NCI-H146 (cell line): Measurements from ENCODE around the gene PCDH9.
A peak's percentile ranks its signal among the peaks of the same experiment; 100 is the strongest.

Experiments
- DNase-seq: peaks from one replicate; lab custom pipeline; 2025; lab: John Stamatoyannopoulos, UW

Gene PCDH9

GRCh38 chr13:67224148-67224846 is 5.8 kb downstream of the PCDH9 start:
- peak; percentile 82 for DNase-seq

- no peak for DNase-seq
Observed at GRCh38 chr13:67223742-67224141, 6.4 kb downstream of the PCDH9 start.

GRCh38 chr13:67223024-67223423 is 7.1 kb downstream of the PCDH9 start:
- no peak for DNase-seq

GRCh38 chr13:67221630-67222226 is 8.4 kb downstream of the PCDH9 start:
- DNase-seq: no peak

GRCh38 chr13:67219113-67219512 is 11.0 kb downstream of the PCDH9 start:
- DNase-seq: no peak

- no peak for DNase-seq
Observed at GRCh38 chr13:67217880-67218279, 12.3 kb downstream of the PCDH9 start.

GRCh38 chr13:67216864-67217263 is 13.3 kb downstream of the PCDH9 start:
- no peak for DNase-seq

- no peak for DNase-seq
Observed at GRCh38 chr13:67210208-67210607, 19.9 kb downstream of the PCDH9 start.

GRCh38 chr13:67208552-67208951 is 21.6 kb downstream of the PCDH9 start:
- no peak for DNase-seq

GRCh38 chr13:67204764-67205163 is 25.4 kb downstream of the PCDH9 start:
- DNase-seq: peak; percentile 55

GRCh38 chr13:67200605-67201004 is 29.5 kb downstream of the PCDH9 start:
- DNase-seq: no peak

- DNase-seq: peak; percentile 3
Observed at GRCh38 chr13:67200183-67200582, 30.0 kb downstream of the PCDH9 start.

GRCh38 chr13:67197704-67198103 is 32.4 kb downstream of the PCDH9 start:
- no peak for DNase-seq

GRCh38 chr13:67193979-67194378 is 36.2 kb downstream of the PCDH9 start:
- DNase-seq: no peak

- no peak for DNase-seq
Observed at GRCh38 chr13:67192751-67193150, 37.4 kb downstream of the PCDH9 start.

- no peak for DNase-seq
Observed at GRCh38 chr13:67186995-67187569, 43.1 kb downstream of the PCDH9 start.

GRCh38 chr13:67184247-67184646 is 45.9 kb downstream of the PCDH9 start:
- DNase-seq: no peak

GRCh38 chr13:67183151-67183550 is 47.0 kb downstream of the PCDH9 start:
- no peak for DNase-seq

- peak; percentile 9 for DNase-seq
Observed at GRCh38 chr13:67175836-67176459, 54.2 kb downstream of the PCDH9 start.

GRCh38 chr13:67168384-67168783 is 61.8 kb downstream of the PCDH9 start:
- DNase-seq: no peak

- no peak for DNase-seq
Observed at GRCh38 chr13:67167420-67167819, 62.7 kb downstream of the PCDH9 start.

GRCh38 chr13:67161176-67161575 is 69.0 kb downstream of the PCDH9 start:
- no peak for DNase-seq

GRCh38 chr13:67158903-67159302 is 71.2 kb downstream of the PCDH9 start:
- DNase-seq: no peak
